Urothelium cell line (cell line): ENCODE measurements around the gene TAF1A.

Source experiments
- DNase-seq: peaks from one replicate; pipeline ENCODE4 v3.0.0; 2011; ENCODE audit warnings: low spot score, mixed read lengths
- FAIRE-seq: peaks from 2 replicates; lab custom pipeline; 2011; peaks lifted over from hg19 to GRCh38; lab: Jason Lieb, UNC

Gene TAF1A

DNA sequence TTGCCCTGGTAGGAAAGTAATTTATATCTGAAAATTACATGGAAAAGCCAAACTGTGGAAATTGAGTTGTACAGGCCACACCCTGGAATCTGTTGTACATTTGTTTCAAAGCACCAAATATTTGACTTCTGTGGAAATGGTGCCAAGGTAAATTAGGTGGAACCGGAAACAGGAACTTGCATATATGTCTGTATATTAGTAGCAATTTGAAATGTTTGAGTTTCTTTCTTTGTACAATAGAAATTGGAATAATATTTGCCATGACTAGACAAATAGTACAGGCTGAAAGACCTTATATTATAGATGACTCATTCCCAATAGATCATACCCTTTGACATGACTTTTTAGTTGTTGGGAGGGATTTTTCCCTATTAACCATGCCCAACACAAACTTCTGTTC is 10.5 kb upstream of the TAF1A start:
- DNase-seq (no peak), FAIRE-seq (no peak)

DNA sequence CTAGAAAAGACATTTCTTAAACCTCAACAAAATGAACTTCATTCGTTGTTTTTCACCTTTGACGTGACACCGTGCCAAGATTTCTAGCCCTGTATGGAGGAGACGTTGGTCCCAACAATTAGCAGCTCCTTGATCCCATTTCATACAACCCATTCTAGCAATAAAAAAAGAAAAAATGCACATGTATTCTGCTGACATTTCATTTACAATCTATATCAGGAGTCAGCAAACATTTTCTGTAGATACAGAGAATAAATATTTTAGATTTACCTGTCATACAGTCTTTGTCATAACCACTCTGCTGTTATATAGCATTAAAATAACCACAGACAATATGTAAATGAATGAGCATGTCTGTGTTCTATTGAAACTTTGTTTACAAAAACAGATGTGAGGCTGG is 7.0 kb upstream of the TAF1A start:
- DNase-seq, result no peak
- no peak for FAIRE-seq

DNA sequence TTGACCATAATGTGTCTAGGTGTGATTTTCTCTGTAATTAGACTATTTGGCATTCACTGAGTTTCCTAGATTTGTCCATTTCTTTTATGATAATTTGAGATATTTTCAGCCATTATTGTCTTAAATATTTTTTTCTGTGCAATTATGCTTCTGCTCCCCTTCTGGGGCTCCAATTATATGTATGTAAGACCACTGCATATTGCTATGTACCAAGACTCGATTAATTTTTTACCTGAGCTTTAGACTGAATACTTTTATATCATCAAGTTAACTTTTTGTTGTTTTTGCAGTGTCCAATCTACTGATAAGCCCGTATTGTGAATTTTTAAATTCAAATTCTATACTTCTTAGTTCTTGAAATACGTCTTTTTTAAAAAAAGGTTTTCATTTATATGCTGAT is 5.1 kb upstream of the TAF1A start:
- DNase-seq (no peak), FAIRE-seq (no peak)

DNA sequence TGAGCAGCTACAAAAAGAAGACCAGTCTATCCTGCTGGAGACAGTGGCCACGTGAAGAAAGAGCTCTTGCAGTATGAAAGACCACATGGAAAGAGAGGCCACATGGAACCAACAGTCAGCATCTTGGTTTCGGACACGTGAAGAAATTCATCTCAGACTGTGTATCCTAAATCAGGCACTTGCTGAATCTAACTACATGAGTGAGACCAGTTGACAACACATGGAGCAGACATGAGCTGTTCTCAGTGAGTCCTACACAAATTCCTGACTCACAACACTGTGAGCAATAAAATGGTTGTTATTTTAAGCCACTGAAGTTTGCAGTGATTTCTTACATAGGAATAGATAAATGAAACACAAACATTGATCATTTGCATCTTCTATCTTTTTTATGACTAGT is 2.4 kb upstream of the TAF1A start:
- DNase-seq (no peak), FAIRE-seq (no peak)

DNA sequence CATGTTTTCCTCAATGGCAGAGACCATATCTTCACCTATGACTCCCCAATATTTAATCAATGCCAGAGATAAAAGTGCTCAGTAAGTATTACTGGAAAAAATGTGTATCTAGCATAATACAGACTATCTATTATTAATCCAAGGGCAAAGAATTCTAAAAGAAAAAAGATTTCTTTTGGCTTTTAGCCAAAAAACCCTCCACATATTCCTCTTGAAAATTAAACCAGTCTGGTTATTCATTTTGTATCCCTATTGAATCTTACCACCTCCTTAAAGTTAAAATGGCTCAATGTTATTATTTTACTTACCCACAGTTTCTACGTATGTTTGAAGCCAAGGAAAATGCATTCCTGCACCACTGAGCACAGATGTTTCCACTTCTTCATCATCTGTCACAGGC is 1.6 kb downstream of the TAF1A start:
- no peak for FAIRE-seq
- no peak for DNase-seq

DNA sequence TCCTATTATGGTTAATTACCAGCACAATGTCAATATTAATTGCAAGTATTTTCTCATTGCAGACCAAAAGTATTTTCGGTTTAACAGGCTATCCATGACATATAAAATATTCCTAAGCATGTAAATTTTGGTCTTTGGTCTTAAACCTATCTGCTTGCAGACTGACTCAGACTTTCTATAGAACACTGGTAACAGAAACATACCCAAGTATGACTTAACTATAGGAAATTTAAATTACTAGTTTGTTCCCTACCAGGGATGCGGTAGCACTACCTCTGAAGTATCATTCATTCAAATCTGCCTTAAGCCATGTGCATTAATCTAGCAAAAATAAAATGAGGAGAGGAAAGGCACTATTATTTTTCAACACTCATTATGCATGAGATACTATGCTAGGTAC is 2.9 kb downstream of the TAF1A start:
- DNase-seq (no peak), FAIRE-seq (no peak)

DNA sequence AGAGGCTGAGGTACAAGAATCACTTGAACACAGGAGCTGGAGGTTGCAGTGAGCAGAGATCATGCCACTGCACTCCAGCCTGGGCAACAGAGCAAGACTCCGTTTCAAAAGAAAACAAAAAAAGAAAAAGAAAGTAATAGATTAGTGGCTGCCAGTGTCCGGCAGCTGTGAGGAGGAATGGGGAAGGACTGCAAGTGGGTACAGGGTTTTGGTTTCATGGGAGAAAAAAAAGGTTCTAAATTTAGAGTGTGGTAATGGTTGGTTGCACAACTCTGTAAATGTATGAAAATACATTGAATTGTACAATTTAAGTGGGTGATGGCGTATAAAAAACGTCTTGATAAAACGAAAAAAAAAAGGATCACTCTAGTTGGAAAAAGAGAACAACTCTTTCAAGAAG is 6.7 kb downstream of the TAF1A start:
- no peak for FAIRE-seq
- DNase-seq, result no peak

DNA sequence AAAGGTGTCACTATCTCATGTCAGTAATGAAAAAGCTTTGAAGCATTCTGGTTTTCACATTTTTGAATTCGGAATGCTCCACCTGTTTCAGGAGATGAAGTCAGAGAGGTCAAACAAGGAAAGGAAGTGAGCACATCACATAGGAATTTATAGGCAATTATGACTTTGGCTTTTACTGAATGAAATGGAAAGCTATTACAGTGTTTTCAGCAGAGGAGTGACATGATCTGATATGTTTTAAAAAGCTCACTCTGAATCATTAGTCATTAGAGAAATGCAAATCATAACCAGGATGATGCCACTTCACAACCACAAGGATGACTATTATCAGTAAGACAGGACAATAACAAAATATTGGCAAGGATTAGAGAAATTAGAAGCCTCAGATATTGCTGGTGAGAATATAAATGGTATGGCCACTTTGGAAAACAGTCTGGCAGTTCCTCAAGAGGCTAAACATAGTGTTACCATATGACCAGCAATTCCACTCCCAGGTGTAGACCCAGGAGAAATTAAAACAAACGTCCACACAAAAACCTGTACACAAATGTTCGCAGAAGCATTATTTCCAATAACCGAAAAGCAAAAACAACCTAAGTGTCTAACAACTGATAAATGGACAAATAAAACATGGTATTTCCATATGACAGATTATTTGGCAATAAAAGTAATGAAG is 7.5 kb downstream of the TAF1A start:
- DNase-seq (peak; percentile 37), FAIRE-seq (no peak)

DNA sequence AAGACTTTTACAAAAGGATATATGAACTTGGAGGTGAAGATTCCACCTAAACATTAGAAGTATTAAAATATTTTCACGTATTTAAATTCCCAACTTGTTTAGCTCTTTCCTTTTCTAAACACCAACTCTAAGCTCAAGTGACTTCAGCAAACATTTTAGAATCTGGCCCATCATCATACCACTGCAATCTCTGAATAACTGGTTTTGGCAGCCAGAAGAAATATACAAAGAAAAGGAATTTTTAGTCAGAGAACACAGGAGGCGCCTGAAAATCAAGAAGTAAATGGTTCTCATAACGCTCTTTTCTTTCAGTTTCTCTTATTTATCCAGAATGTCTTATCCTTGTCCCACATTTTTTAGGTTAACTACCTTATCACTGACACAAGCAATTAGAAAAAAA is 10.4 kb downstream of the TAF1A start:
- FAIRE-seq, result no peak
- no peak for DNase-seq

DNA sequence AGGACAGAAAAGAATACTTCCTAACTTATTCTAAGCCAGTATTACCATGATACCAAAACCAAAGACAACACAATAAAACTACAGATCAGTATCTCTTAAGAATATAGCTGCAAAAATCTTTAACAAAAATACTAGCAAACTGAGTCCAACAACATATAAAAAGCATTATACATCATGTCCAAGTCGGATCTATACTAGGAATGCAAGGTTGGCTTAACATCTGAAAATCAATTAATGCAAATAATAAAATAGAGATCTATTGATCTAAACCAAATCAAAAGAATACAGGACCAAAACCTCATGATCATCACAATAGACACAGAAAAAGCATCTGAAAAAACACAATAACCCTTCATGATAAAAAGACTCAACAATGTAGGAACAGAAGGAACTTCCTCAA is 18.9 kb downstream of the TAF1A start:
- FAIRE-seq, result no peak
- DNase-seq, result no peak

DNA sequence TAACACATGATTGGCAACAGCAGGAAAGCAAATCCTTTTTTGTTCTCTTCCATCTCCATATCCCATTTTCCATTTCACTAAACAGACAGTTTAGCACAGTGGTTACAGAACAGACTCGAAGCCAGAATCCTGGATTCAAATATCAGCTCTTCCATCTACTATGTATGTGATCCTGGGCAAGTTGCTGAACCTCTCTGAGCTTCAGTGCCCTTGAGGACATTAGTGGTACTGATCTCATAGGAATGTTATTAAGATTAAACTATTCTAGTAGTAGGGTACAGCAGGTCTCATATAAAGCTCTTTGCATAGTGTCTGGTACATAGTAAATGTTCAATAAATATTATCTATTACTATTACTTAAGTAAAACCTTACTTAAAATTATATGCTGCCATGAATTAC is 28.1 kb downstream of the TAF1A start:
- DNase-seq, result no peak
- no peak for FAIRE-seq

DNA sequence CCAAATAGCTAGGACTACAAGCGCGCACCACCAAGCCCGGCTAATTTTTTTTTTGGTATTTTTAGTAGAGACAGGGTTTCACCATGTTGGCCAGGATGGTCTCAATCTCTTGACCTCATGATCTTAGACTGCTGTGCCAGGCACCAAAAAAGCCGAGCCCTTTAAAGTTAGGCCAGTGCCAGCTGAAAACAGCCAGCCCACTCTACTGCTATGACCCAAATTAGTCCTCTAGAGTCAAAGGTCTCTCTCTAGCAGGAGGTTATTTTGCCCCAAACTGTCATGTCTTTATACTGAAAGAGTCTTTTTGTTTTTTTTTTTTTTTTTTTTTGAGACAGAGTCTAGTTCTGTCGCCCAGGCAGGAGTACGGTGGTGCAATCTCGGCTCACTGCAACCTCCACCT is 32.2 kb downstream of the TAF1A start:
- DNase-seq (no peak), FAIRE-seq (no peak)

DNA sequence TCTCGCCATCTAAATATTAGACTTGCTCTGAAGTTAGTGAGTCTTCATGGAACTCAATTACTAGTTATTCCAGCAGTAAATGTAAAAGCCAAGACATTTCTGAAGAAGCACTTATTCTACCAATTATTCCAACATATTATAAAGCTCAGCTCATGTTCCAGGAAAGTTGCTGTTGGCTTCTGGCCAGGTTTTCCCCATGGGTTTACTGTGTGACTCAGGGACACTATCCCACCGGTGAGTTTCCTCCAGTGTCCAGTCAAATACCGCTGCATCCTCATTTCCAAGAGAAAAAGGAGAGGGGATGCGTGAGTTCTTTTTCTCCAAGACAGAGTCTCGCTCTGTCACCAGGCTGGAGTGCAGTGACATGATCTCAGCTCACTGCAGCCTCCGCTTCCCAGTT is 32.6 kb downstream of the TAF1A start:
- no peak for FAIRE-seq
- no peak for DNase-seq

DNA sequence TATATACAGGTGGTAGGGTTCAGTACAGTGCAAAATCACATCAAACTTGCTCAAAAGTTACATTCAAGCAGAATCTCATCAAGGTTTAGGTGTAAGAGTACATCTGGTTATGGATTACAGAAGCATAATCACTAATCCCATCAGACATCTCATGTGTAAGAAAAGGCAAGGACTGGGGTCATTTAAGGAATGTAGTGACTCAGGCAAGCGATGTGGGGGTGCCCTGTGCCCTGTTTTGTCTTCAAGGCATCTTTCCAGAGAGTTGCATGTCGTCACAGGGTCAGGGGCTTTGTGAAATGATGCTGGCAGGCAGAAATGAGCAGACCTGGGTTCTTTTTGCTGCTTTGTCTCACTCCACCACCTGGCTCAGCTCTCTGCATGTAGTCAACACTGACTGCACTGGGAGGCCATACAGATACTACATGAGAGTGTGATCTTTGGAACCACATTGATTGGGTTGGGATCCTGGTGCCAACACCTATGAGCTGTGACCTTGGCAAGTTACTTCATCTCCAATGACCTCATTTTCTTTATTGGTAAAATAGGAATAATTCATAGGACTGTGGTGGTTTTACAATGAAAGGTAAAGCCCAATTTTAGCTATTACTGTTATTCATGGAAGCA is 33.6 kb downstream of the TAF1A start:
- DNase-seq (no peak), FAIRE-seq (no peak)

DNA sequence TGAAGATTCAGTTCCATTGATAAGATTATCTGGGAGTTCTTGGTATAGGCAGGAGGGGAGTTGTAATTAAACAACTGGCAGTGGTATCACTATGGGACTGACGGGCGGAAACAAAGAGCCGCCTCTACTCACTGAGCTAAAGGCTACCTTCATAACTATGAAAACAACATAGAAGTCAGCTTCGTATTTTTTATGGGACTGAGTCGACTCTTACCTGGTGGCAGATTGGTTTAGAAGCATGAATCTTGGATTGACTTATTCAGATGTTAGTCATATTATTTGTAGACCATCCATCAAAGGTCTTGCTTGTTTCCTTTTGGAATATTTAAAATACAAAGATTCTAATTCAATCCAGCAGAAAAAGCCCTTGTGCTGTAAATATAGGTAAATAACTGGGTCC is 35.6 kb downstream of the TAF1A start:
- no peak for DNase-seq
- FAIRE-seq, result no peak

DNA sequence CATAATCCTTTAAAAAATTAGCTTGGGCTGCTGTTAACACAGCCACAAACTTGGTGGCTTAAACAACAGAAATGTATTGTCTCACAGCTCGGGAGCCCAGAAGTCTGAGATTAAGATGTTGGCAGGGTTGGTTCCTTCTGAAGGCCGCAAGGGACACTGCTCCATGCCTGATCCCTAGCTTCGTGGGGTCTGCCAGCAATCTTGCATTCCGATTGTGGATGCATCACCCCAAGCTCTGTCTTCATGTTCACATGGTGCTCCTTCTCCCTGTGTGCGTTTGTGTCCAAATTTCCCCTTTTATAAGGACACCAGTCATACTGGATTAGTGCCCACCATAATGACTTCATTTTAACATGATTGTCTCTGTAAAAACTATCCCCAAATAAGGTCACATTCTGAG is 36.9 kb downstream of the TAF1A start:
- no peak for FAIRE-seq
- no peak for DNase-seq

DNA sequence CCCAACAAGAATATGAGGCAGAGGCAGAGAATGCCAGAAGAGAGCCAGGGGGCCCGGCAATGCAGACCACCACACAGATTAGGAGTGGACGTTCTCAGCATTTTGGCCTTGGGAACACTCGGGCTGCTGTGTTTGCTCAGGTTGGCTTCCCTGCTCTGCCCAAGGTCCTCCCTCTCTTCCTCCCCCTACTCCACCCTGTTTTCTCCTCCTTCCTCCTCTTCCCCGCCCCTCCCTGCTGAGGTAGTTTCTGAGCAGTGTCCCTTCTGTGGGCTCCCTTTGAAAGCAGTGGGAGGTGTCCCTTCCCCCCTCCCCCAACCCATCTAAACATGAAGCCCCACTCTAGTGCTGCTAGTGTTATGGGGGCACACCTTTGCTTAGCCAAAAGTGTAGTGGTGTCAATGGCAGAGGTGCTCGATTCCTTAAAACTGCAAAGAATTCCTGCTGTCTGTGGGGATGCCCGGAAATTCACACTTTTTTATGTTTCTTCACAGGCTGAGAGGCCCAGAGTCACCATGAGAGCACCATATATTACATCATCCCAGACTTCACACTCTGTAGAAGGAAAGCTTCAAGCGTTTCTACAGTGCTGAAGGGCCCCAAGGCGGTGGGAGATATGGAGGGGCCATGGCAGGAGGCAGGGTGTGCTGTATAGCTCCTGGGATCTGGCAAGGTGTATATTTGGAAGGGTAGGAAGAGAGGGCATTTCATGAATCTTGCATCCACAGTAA is 41.6 kb downstream of the TAF1A start, which contains the start of gene HHIPL2:
Gene HHIPL2 (minus strand): TSS at position 161 of the 728 bp plus-strand sequence. CDS start 60 bp downstream, at position 101.
- DNase-seq (no peak), FAIRE-seq (no peak)

DNA sequence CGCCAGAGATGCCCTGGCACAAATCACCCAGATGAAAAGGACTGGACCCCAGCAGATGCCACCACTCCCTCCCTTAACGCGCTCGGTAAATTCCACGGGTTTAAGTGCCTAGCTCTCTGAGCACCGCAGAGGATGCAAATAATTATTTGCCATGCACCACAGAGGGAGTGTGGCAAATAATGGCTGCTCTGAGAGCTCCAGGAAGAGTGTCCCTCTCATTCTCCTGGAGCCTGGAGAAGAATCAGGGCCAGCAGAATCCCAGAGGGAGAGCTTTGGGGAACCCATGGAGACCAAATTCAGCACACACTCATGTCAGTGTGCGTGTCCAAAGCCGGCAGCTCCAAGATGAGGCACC is 42.5 kb downstream of the TAF1A start:
- DNase-seq (no peak), FAIRE-seq (no peak)

DNA sequence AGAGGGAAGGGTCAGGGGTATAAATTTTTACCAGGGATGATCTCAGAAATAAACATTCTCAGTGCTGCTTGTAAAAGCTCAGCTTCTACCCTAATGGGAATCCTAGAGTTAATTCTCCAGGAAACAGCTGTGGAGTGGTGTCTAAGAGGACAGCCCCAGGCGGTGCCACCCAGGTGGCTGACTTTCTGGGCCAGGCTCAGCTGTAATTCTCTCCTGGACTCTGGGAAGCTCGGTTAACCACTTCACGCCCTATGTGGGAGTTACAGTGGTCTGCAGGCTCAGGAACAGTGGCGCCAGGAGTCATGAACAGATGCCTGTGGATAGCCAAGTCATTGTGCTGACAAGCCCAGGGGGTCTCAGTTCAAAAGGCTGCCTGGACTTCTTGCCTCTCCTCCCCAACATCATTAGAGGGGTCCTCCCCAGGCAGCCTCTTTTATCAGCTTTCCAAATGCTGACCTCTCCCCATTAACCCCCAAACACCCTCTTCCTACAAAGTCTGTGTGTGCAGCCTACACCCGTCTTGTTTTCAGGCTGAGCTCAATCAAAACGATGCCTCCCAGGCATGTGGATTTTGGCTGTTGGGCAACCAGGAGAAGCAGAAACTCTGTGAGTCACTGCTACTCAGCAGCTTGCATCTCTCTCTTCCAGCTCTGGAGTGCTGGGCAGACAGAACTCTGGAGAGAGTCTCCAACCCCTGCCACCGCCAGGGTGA is 43.0 kb downstream of the TAF1A start:
- no peak for FAIRE-seq
- DNase-seq, result peak; percentile 42

DNA sequence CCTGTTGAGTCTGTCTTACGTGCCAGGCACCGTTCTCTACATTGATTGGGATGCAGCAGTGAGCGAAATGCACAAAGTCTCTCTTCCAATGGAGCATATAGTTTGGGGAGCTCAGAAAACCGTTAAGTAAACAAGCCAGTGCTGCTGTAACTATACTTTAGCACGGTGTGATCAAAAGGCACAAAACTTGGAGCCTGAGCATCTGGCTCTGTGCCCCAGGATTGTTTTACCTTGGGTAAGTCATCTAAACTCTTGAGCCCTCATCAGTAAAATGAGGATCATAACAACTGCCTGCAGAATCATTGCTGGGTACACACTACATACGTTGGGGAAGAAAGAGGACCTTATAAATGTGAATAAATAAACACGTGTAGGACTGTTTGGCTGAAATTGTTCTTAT is 43.6 kb downstream of the TAF1A start:
- FAIRE-seq, result no peak

DNA sequence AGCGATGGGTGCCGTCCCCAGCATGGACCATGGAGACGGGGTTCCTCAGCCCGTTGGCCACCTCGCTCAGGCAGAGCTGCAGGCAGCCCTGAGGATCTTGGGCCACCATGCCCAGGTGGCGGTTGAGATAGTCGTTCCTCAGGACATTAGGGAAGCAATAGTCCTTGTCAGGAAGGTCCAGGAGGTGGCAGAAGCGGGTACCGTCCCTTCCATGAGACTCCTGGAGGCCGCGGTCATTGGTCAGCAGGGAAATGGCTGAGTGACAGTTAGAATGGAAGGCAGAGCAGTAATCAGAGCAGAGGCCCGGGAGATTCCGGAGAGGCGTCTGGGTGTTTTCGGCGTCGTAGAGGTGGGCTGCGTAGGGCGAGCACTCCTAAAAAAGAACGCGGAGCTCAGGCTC is 45.9 kb downstream of the TAF1A start:
- FAIRE-seq, result no peak
- DNase-seq, result no peak

More for the DNA sequence above, 43.6 kb downstream of the TAF1A start:
- DNase-seq, result no peak

DNA sequence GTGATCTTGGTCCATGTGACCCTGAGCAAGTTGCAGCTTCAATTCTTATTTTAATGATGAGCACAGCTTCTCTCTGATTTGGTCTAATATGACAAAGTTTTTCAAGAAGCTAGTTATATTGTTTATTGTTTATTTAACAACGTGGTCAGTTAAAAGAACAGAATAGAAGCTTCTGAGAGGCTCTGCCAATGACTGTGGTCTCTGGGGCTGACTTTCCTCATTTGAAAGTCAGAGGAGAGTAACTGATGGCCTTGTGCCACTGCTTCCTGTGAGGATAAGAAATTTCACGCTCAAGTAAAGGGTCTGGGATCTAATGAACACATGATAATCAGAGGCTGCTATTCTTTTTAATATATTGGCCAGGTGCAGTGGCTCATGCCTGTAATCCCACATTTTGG is 49.1 kb downstream of the TAF1A start:
- DNase-seq, result no peak
- FAIRE-seq, result no peak
